ENCODE results near the gene NHLRC4.
"Not testable (repeated sequence)": the region's sequence is repeated elsewhere in the genome, so short reads cannot be mapped to it uniquely, and the experiment has no call there.

NHLRC4 gene

DNA sequence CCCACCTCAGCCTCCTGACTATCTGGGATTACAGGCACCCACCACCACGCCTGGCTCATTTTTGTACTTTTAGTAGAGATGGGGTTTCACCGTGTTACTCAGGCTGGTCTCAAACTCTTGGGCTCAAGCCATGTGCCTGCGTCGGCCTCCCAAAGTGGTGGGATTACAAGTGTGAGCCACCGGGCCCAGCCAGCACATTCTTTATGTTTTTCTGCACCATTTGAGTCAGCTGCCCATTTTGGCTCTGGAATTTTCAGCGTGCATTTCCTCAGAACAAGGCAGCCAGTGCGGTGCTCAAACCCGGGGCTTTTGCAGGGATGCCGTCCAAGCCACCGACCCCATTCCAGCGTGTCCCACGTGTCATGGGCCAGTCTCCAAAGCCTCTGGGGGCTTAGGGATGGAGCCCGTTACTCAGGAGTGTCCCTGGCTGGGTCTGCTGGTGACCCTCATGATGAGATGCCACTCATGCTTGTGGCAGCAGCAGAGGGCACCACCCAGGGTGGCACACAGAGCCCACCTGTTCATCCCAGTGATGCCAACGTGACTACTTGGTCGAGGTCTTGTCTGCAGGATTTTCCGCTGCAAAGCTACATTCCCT lies 19.3 kb downstream of the NHLRC4 start:
- DNase-seq: no peak

- no peak for DNase-seq
Measured at GRCh38 chr16:586645-587590, 20.1 kb downstream of the NHLRC4 start.

DNA sequence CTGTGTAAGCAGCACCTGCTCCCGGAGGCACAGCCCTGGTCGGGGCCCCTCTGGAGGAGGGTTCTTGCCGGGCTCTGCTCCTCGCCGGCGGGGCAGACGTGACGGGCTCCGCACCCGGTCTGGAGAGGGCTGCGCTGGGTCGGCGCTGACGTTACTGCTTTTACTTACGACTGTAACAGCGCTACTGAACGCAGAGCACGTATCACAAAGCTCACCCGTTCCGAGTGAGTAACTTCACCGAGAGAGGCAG lies 21.8 kb downstream of the NHLRC4 start:
- peak; percentile 44 for DNase-seq

GRCh38 chr16:588889-589657 lies 22.3 kb downstream of the NHLRC4 start:
- peak; percentile 99 for DNase-seq

GRCh38 chr16:589658-590187 lies 22.9 kb downstream of the NHLRC4 start, which contains the start of gene RAB40C:
Gene RAB40C, plus strand, starts transcription at chr16:590066. Its CDS starts 226 bp downstream, at chr16:590292.
- DNase-seq: peak; percentile 98

DNA sequence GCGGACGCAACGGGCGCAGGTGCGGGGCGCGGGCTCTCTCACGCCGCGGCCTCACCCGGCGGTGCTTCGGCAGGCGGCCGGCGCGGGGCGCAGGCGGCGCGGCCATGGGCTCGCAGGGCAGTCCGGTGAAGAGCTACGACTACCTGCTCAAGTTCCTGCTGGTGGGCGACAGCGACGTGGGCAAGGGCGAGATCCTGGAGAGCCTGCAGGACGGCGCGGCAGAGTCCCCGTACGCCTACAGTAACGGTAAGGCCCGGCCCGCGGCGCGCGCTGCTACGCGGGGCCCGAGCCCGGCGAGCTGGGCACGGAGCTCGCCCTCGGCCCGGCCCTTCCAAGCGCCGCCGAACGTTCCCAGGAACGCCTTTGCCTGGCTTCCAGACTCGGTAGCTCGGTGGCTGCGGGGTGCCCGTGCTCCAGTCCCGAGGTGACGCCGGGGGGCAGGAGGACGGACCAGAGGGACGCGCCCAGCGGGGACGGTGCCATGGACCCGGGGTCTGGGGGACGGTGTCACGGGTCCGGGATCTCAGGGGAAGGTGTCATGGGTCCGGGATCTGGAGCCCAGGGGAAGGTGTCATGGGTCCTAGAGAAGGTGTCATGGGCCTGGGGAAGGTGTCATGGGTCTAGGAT lies 23.5 kb downstream of the NHLRC4 start:
- DNase-seq: no peak

DNA sequence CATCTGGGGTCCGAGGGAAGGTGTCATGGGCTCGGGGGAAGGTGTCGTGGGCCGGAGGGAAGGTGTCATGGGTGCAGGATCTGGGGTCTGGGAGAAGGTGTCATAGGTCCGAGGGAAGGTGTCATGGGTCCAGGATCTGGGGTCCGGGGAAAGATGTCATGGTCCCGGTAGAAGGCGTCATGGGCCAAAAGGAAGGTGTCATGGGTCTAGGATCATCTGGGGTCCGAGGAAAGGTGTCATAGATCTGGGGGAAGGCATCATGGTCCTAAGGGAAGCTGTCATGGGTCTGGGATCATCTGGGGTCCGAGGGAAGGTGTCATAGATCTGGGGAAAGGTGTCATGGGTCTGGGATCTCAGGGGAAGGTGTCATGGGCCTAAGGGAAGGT lies 24.0 kb downstream of the NHLRC4 start:
- no peak for DNase-seq

GRCh38 chr16:591231-591630 lies 24.4 kb downstream of the NHLRC4 start:
- DNase-seq: no peak

GRCh38 chr16:591892-592517 lies 25.2 kb downstream of the NHLRC4 start:
- DNase-seq: no peak

DNA sequence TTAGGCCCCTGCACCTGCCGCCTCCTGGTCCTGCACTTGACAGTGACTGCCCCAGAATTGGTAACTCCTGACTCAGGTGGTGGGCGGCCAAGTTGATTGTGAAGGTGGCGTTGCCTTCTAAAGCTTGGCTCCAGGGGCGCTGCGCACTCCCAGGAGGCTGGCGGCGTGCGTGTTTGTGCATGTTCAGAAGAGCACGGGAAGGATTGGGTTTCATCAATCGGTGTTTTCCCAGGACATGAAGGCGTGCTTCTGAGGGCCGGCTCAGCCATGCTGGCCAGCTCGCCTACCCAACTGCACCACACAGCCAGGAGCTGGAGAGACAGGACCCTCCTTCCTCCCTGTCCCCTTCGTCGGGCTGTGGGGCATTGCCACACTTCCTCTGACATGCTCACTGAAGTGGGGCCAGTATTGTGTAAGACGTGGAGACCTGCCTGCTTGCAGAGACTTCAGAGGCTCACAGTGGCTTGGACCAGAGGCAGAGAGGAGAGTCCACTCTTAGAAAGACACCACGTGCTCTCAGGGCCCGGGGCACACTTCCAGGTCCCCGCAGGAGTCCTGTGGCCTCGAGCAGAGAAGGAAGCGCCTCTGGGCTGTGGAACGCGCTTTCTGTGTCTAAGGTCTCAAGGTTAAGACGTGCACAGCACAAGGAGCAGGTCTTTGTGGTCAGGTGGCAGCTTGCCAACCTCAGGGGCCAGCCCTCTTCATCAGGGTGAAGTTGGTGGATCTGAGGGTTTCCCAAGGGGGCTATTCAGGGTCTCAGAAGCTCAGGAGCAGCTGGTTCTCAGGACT lies 25.9 kb downstream of the NHLRC4 start:
- DNase-seq: no peak

GRCh38 chr16:593406-593805 lies 26.6 kb downstream of the NHLRC4 start:
- no peak for DNase-seq

GRCh38 chr16:593807-594206 lies 27.0 kb downstream of the NHLRC4 start:
- DNase-seq: no peak

DNA sequence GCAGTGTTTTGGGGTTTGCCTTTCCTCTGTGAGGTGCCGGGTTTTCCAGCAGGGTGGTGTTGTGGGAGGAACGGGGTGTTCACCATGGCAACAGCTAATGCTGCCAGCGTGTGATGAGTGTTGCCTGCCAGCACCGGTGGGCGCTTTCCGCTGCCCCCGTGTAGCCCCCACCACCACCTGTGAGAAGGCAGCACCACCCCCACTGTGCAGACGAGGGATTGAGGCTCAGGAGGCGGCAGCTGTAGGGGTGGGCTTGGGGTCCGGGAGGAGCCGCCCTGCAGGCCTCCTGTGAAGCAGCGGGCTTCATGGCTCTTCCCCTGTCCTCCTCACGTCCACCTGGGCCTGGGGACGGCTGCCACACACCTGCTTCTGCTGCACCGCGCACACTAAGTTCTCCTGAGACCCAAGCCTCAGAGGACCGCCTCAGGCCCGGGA lies 28.3 kb downstream of the NHLRC4 start:
- no peak for DNase-seq

GRCh38 chr16:595942-596735 lies 29.3 kb downstream of the NHLRC4 start:
- DNase-seq: no peak

DNA sequence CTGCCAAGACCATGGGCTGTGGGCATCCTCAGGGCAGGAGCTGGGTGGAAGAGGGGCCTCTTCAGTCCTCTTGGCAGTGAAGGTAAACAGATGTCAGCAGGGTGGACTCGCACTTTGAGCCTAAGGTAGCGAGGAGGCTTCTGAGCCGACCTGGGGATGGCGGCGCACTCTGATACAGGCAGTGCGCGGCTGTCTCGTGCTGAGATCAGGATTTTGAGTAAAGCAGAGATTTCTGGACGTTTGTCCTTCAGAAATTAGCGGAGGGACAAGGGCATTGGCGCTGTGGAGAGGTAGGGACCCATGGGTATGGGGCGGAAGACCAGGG lies 29.9 kb downstream of the NHLRC4 start:
- DNase-seq: no peak

DNA sequence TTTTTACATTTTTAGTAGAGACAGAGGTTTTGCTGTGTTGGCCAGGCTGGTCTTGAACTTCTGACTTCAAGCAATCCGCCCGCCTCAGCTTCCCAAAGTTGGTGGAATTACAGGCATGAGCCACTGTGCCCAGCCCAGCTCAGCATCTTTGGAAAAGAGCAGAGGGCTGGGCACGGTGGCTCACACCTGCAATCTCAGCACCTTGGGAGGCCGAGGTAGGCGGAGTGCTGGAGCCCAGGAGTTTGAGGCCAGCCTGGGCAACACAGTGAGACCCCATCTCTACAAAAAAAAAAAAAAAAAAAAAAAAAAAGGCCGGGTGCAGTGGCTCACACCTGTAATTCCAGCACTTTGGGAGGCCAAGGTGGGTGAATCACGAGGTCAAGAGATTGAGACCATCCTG lies 30.9 kb downstream of the NHLRC4 start:
- DNase-seq: not testable (repeated sequence)

DNA sequence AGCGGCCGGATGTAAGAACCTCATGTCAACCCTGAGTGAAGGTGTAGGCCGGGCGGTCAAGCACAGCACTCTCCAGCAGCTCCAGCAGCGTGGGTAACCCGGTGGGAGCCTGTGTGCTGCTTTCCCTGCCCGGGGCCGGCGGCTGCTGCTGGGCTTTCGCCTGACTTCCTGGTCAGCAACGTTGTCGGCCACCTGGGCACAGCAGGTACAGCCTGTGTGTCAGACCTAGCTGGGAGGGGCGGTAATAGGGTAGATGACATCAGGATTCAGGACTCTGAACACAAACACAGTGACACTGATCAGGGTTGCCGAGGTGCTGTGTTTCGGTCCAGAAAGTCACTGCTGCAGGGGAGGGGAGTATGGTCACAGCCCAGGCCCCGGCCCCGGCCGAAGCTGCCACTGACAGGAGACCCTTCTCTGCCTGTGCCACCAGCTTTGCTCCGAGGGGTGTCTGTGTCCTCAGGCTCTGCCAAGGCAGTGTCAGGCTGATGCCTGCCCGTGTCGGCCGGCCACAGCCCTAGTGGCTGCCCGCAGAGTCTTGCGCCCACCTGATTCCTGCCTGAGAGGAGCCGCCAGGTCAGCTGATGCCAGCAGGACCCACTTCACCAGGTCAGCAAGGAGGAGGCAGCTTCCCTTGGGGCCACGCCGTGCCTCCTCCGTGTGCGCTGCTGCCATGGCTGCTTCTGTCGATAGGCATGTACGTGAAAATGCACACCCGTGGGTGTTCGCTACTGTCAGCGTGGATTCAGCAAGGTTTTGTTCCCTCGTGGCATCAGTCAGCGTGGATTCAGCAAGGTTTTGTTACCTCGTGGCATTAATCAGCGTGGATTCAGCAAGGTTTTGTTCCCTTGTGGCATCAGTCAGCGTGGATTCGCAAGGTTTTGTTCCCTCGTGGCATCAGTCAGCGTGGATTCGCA lies 32.3 kb downstream of the NHLRC4 start:
- no peak for DNase-seq

DNA sequence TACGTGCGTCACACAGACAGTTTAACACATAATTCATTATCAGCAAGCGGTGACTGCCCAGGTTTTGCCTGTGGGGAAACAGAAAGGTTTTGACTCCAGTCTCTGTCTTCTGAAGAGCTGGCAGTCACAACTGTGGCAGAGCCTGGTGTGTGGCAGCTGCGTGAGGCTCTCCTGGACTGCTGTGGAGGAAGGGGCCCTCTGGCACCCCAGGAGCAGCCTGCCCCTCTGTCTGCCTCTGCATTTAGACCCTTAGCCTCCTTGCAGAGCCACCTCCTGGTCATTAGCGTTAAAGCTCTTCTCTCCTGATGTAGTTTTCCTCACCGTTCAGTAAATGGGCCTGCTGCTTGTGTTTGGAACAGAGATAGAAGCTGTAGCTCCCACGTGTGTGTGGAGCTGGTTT lies 34.0 kb downstream of the NHLRC4 start:
- no peak for DNase-seq

DNA sequence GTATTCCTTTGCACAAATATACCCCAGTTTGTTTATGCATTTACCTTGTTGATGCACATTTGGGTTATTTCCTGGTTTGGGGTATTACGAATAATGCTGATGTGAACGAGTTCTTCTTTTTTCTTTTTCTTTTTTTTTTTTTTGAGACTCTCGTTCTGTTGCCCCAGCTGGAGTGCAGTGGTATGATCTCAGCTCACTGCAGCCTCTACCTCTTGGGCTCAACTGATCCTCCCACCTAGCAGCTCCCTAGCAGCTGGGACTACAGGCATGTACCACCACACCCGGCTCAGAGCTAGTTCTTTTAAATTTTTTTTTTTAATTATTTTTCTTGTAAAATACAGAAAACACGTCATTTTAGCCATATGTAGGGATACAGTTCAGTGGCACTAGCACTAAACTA lies 37.1 kb downstream of the NHLRC4 start:
- DNase-seq: no peak

All from activated gamma-delta T cell (primary cell).